DOHH2 (cell line): Measurements from ENCODE around the gene CBX4.

Source experiments
- EZH2phosphoT487 ChIP-seq: fragments of 200-600 bp; sonication (generic); IDR thresholded peaks from 2 replicates; pipeline ENCODE4 v1.6.1; 2017; ENCODE audit warnings: borderline replicate concordance, mild to moderate bottlenecking, antibody characterized with exemption, low read length, moderate library complexity, mixed read lengths
- TF ChIP-seq, protein P1 (sequence below): fragments of 200-600 bp; sonication (generic); IDR thresholded peaks from one replicate; pipeline ENCODE4 v1.5.1; 2014; ENCODE audit warnings: antibody characterized with exemption, mild to moderate bottlenecking, low read depth, low read length; ENCODE audit not compliant: poor library complexity, severe bottlenecking

DNA sequence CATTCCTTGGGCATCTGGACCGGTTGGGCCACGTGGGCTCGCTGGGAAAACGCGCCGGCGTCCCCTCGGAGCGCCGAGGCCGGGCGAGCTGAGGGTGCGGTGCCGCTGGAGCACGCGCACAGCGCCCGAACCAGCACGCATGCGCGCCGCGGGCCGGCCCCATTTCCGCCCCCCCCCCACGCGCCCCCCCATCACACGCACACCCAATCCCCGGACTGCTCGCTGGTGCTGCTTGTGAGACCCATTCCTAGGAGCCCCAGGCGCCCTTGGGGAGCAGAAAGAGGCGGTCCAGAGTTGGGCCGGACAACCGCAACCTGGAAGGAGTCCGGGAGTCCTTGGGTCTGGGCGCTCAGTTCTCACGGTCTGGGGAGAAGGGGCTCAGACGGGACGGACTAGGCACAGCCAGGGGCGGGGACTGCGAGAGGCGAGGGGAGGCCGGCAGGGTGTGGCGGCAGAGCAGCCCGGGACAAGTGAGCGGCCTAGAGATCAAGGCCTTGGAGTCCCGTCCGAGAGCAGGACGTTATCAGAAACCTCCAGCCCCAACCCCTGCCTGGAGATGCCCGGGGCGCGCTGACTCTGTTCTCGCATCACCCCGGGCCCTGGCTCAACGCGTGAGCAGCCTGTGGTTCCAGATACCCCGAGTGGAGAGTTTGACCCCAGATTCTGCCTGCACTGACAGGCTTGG lies 36.4 kb downstream of the CBX4 start:
- TF ChIP-seq, protein P1, sequence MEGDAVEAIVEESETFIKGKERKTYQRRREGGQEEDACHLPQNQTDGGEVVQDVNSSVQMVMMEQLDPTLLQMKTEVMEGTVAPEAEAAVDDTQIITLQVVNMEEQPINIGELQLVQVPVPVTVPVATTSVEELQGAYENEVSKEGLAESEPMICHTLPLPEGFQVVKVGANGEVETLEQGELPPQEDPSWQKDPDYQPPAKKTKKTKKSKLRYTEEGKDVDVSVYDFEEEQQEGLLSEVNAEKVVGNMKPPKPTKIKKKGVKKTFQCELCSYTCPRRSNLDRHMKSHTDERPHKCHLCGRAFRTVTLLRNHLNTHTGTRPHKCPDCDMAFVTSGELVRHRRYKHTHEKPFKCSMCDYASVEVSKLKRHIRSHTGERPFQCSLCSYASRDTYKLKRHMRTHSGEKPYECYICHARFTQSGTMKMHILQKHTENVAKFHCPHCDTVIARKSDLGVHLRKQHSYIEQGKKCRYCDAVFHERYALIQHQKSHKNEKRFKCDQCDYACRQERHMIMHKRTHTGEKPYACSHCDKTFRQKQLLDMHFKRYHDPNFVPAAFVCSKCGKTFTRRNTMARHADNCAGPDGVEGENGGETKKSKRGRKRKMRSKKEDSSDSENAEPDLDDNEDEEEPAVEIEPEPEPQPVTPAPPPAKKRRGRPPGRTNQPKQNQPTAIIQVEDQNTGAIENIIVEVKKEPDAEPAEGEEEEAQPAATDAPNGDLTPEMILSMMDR, result no peak
- no peak for TF ChIP-seq EZH2phosphoT487
